H7 (cell line): ENCODE data around the gene PSD2. TPM values are rescaled to one million over a fixed set of nuclear protein-coding genes. Genes with fewer than 3 reads are reported as not detected.
"Not testable (repeated sequence)": the region's sequence is repeated elsewhere in the genome, so short reads cannot be mapped to it uniquely, and the experiment has no call there.

Experiments used
- DNase-seq: peaks from one replicate; pipeline ENCODE4 v3.0.0; 2012
- H3K27me3 ChIP-seq: 2 replicates; pipeline ENCODE4 v1.6.0; 2011; ENCODE audit warnings: mild to moderate bottlenecking, low read length; ENCODE audit not compliant: control insufficient read depth, insufficient read depth
- H3K36me3 ChIP-seq: replicated peaks from 2 replicates; pipeline ENCODE4 v1.5.1; 2011; ENCODE audit warnings: low read length; ENCODE audit not compliant: control insufficient read depth, insufficient read depth
- H3K4me3 ChIP-seq: 2 replicates; pipeline ENCODE4 v1.5.1; 2011; ENCODE audit warnings: low read depth, mild to moderate bottlenecking, control low read depth, low read length, moderate library complexity; ENCODE audit not compliant: insufficient read depth
- total RNA-seq: library from RNA; depleted of rRNA; stranded (reverse); fragments of >200 nt; shearing (Covaris generic); gene quantifications from 2 replicates; pipeline ENCODE4 v1.2.3, GENCODE V29; 2014

The PSD2 gene
- total RNA-seq, 1 experiment from 2014 or later = 0.10 TPM

DNA sequence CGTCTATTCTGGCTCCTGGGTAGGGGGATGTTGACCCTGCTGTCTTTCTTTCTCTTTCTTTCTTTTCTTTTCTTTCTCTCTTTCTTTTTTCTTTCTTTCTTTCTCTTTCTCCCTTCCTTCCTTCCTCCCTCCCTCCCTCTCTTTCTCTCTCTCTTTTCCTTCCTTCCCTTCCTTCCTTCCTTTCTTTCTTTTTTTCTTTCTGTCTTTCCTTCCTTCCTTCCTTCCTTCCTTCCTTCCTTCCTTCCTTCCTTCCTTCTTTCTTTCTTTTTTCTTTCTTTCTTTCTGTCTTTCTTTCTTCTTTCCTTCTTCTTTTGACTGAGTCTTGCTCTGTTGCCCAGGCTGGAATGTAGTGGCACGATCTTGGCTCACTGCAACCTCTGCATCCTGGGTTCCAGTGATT lies 3.0 kb upstream of the PSD2 start:
- H3K27me3 ChIP-seq = peaks cover 67% of the 10 kb centered on the region
- H3K4me3 ChIP-seq, DNase-seq, H3K36me3 ChIP-seq: not testable (repeated sequence)

DNA sequence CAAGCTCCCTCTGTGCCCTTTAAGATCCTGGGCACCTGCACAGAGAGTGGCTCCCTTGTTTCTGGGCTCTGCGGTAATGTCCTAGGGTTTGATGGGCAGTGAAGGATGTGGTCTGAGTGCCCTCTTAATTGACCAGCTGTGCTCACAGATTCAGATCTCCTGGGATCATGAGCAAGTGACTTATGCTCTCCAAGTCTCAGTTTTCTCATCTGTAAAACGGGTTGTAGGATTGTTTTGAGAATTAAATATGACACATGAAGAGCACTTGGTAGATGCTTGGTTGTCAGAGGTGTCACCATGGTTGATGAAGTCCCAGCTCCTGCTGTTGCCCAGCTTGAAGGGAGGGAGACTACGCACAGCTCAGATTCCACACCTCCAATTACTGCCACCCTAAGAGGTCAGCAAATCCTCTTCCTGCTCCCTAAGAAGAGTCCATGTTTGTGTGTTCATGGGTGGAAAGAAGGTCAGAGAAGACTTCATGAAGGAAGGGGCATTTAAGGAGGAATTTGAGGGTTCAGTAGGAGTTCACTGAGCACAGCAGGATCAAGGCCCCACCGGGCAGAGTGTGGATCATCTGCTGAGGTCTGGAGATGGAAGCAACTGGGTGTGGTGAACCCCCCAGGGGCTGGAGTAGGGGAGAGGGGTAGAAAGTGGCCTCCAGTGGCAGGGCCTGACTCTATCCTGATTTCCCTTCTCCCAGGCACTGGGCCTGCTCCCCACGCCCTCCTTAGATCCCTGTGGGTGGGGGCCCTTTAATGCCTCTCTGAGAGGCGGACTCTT lies 1.4 kb upstream of the PSD2 start:
- H3K27me3 ChIP-seq = peaks cover 68% of the 10 kb centered on the region
- no peaks in the 10 kb centered on the region for H3K36me3 ChIP-seq
- DNase-seq = no peak
- H3K4me3 ChIP-seq = no peak overlapping the region; the same call in 1 of the 2 replicates

DNA sequence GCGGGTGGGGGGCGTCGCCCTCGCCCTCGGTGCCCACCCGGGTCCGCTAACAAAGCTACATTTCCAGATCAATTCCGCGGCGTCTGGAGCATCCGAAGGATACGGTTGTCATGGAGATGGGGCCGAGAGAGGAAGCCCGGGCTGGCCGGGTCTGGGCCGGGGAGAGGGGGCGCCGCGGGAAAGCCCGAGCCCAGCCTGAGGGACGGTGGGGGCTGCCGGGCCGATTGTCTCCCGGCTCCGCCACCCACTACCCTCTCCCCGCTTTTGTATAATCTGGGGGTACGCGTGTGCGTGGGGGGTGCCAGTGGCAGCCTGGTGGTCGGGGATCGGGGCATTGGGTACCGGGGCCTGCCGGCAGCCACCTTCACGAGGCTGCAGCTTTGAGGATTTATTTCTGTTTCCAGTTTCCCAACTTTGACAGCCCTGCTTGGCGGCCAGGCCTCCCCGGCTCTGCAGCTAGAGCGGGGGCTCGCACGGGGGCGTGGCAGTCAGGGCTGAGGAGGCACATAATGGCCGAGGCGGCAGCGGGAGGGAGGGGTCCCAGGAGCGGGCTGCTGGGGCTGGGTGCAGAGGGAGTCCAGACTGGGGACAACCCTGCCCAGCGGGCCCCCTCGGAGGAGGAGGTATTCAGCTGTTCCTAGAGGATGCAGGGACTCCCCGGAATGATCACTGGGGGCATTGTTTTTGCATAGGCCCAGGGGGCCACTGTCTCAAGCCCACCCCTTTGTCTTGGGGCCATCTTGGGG lies 626 bp downstream of the PSD2 start:
- H3K4me3 ChIP-seq = peak overlapping the region; percentile 29
- DNase-seq = peak; percentile 92
- H3K27me3 ChIP-seq = peaks cover 75% of the 10 kb centered on the region
- no peaks in the 10 kb centered on the region for H3K36me3 ChIP-seq

DNA sequence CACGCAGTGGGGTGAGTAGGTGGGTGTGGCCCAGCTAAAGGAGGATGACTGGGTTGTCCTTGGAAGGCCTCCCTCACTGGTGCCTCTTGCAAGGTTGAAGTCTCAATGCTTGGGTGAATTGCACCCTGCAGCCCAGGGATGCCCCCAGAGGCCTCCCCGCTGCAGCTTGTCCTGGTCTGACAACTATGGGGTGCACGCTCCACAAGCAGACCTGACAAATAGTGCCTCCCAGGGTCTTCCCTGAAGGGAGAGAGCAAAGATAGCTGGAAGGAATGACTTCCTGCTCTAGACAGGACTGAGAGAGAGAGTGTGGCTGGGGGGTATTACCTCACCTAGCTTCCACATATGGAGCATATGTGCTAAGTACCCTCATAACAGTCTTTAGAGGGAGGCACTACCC lies 1.7 kb downstream of the PSD2 start:
- no peaks in the 10 kb centered on the region for H3K36me3 ChIP-seq
- peak; percentile 27 for DNase-seq
- H3K27me3 ChIP-seq = peaks cover 81% of the 10 kb centered on the region
- no peak overlapping the region for H3K4me3 ChIP-seq

DNA sequence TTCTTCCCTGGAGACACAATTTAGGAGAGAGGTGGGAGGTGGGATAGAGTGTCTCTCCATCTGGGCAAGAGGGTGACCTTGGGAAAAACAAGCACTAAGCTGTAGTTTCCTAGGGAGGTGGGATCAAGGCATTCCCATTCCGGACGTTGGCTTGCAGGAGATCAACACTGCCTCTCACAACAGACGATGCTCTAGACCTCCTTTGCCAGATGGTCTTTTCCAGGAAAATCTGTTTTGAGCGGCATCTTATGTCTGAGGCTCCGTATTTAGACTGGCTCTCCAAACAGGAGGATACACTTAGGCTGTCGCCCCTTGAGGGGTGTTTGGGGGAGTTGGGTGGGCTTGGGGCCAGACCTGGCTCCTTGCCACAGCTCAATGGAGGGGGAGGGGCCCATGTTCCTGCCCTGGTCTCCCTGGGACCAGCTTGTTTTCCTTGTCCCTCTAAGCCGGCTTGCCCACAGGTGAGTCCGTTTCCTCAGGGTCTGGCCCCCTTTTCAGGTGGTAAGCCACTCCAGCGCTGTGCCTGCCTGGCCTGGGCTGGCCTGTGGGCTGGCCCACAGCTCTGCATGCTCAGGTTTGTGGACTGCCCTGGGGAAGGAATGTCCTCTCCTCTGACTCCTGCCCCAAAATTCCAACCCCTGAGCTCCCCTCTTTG lies 2.4 kb downstream of the PSD2 start:
- no peak overlapping the region for H3K4me3 ChIP-seq
- DNase-seq = no peak
- H3K36me3 ChIP-seq = no peaks in the 10 kb centered on the region
- H3K27me3 ChIP-seq = peaks cover 76% of the 10 kb centered on the region

DNA sequence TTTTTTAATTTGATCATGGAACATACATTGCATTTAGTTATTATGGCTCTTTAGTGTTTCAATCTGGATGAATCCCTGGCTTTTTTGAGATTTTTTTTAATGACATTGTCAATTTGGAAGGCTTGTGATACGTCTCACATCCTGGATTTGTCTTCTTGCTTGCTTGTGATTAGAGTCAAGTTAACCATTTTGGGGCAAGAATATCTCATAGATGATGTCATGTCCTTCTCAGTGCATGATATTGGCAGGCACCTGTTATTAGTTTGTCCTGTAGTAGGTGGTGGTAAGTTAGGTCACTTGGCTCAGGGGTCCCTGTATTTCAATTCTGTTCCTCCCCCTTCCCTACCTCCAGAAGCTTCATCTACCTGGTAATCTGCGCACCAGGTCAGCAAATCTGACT lies 3.3 kb downstream of the PSD2 start:
- Histone ChIP-seq H3K4me3 (no peak overlapping the region), H3K36me3 (no peaks in the 10 kb centered on the region), H3K27me3 (peaks cover 67% of the 10 kb centered on the region)
- DNase-seq = no peak

DNA sequence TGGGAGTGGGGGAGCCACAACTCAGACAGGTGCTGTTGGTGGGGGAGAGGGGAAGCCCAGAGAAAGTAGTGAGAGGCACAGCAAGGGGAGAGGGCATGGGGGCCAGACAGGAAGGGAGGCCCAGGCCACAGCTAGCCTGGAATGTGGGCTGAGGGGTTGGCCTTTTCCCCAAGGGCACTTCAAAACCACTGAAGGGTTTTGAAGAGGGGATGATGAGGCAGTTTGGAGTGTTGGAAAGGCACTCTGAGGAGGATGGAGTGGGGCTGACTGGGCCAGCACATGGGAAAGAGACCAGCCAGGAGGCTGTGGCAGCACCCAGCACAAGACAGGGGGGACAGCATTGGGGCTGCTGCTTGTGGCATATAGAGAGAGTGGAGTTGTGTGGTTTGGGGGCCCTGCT lies 3.8 kb downstream of the PSD2 start:
- no peak for DNase-seq
- peaks cover 62% of the 10 kb centered on the region for H3K27me3 ChIP-seq
- H3K4me3 ChIP-seq = no peak overlapping the region
- no peaks in the 10 kb centered on the region for H3K36me3 ChIP-seq

DNA sequence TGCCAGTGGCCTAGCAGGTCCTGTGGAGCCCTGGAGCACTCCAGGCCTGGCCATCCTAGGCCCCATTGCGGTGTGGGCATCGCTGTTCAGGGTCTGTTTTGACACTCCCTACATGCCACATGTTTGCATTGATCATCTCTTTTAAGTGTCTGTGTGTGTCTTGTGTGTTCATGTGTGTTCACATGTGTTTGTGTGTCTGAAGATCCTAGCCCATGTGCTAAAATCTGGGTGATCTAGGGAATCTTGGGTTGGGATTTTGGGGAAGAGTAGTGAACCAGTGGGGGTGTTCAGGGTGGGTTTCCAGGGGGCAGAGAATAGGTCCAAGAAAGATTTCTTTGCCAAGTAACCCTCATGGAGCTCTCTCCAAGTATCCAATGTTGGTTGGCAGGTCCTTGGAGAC lies 8.4 kb downstream of the PSD2 start:
- Histone ChIP-seq H3K36me3 (no peaks in the 10 kb centered on the region), H3K4me3 (no peak overlapping the region), H3K27me3 (peaks cover 22% of the 10 kb centered on the region)
- DNase-seq = no peak

DNA sequence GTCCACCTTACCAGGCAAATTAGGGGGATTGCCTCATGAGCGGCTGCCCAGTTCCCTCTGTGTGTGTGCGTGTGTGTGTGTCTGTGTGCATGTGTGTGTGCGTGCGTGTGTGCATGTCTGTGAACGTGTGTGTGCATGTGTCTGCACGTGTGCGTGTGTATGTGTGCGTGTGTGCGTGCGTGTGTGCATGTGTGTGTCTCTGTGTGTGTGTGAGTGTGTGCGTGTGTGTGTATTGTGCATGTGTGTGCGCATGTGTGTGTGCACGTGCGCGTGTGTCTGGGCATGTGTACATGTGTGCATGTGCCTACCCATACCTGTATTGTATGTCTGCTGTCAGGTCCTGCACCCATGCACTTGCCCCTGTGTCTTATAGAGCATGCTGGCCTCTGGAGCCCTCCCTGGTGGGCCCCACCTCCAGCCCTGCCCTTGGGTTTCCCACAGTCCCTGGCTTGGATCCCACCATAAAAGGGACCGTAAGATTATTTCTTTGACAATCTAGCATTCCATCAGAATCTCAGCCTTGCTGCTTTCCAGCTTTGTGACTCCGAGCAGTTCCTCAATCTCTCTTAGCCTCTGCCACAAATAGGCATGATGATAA lies 9.3 kb downstream of the PSD2 start:
- H3K27me3 ChIP-seq = peaks cover 15% of the 10 kb centered on the region
- H3K4me3 ChIP-seq = no peak overlapping the region
- DNase-seq = no peak
- no peaks in the 10 kb centered on the region for H3K36me3 ChIP-seq

DNA sequence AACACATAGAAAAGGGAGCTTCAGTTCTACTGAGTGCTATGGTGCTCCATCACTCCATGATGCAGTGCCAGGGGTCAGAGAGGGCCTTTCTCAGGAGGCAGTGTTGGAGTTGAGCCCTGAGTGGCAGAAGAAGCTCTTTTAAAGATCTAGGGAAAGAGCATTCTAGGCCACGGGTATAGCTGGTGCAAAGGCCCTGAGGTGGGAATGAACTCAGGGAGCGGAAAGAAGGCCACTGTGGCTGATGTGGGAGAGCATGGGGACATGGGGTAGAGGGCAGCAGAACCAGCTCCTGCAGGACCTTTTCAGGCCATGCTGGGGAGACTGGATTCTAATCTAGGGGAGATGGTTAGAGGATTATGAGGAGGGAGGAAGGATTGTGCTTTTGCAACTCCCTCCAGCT lies 9.9 kb downstream of the PSD2 start:
- Histone ChIP-seq H3K27me3 (peaks cover 9% of the 10 kb centered on the region), H3K36me3 (no peaks in the 10 kb centered on the region), H3K4me3 (no peak overlapping the region)
- DNase-seq = no peak

DNA sequence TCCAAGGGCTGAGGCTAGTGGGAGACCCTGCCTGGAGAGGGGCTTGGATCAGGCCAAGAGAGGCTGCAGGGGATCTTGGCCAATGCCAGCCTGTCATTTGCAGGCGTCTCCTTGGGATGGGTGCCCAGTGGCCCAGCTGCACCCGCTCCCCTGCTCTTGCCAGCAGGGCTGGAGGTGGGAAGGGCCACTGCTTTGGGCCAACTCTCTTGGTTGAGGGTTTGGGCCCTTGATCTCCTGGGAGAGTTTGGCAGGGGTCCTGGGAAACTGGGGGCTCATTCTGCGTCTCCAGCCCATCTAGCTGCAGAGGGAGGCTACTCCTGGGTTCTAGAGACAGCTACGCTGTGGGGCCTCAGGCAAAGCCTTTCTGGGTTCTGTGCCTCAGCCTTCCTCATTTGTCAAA lies 10.5 kb downstream of the PSD2 start:
- Histone ChIP-seq H3K36me3 (no peaks in the 10 kb centered on the region), H3K27me3 (peaks cover 8% of the 10 kb centered on the region), H3K4me3 (no peak overlapping the region)
- no peak for DNase-seq

DNA sequence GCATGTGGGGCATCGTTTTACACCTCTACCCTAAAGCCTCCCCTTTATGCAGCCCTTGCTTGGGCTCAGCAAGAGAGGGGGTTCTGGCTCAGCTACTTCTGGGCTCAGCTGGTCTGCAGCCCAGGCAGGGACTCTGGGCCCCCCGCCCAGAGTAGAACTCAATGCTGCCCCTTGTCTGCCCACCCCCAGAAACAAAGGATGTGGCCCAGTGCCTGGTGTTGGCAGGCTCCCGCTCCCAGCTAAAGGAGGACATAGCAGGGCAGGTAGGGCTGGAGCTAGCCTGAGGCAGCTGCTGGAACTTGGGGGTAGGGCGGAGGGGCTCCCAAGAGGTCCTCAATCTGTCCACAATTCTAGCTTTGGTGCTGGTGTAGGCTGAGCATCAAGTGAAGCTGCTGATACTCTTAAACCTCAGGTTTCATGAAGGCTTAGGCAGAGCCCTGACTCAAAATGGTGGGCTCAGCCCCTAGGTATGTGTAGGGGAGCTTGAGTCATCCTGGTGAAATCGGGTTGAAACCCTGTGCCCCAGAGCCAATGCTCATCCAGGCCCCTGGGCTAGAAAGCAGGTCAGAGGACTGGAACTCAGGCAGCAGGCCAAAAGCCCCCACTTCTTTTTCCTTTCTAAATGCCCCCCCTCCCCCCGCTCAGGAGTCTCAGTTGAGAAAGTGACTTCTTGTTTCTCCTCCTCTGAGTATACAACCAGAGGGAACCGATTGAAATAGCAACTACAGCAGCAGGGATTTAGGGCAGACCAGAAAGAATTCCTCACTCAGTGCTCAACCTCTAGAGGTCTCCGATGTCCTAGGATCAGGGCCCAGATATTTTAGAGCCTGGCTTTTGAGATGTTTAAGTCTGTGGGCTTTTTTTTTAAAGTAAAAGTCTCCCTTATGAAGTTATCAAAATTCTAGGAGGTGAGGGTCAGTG lies 11.4 kb downstream of the PSD2 start:
- peak; percentile 49 for DNase-seq

DNA sequence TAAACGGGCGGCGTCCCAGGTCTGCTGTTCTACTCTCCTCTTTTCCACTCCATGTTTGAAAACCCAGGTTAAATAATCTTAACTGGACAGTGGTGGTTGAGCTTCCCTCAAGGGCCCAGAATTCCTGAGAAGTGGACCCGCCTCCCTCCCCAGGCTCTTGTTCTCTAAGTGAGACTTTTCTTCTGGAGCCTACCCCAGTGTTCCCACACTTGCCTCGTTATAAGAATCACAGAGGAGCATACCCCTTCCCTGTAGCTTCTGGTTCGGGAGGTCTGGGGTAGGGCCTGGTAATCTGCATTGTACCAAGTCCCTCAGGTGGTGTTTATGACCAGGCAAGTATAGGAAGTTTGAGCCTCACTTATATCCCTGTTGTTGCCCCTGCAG lies 12.0 kb downstream of the PSD2 start:
- DNase-seq = peak; percentile 51
- no peak overlapping the region for H3K4me3 ChIP-seq
- H3K27me3 ChIP-seq = no peaks in the 10 kb centered on the region
- H3K36me3 ChIP-seq = no peaks in the 10 kb centered on the region

More for the DNA sequence above, 11.4 kb downstream of the PSD2 start:
- no peak overlapping the region for H3K4me3 ChIP-seq
- H3K27me3 ChIP-seq = peaks cover 2% of the 10 kb centered on the region
- H3K36me3 ChIP-seq = no peaks in the 10 kb centered on the region
